ENCODE results near the gene TSKS. TPM values are rescaled to one million over a fixed set of nuclear protein-coding genes. Genes with fewer than 3 reads are reported as not detected.

Gene TSKS
- total RNA-seq, 1 donor from 2014 or later: not detected

DNA sequence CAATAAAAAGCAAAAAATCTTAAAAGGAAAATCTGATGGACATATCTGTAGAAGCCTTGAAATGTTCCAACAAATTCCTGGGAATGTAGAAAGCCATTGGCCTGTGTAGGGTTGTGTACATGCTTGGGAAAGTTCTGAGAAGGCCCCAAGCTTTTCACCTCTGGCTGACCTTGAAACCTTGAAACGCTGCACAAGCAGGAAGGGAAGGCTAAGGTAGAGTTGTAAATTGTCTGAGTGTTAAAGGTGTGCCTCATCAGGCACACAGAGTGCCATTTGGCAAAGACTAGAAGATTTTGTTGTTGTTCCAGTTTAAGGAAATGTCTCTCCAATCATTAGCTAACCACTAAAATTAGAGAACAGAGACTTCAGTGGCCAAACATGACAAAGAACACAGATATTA, 10.4 kb downstream of the TSKS start:
- Mint-ChIP-seq H3K27ac (ENCODE audit: unreplicated experiment) (no peak overlapping the region), H3K9me3 (ENCODE audit: unreplicated experiment) (no peaks in the 10 kb centered on the region), H3K36me3 (ENCODE audit: unreplicated experiment) (peaks cover 3% of the 10 kb centered on the region), H3K4me1 (ENCODE audit: low read depth, unreplicated experiment) (no peaks in the 10 kb centered on the region), H3K27me3 (ENCODE audit: unreplicated experiment) (peaks cover 2% of the 10 kb centered on the region), H3K4me3 (ENCODE audit: unreplicated experiment) (no peak overlapping the region)
- no peak for DNase-seq
- TF ChIP-seq, protein P1, sequence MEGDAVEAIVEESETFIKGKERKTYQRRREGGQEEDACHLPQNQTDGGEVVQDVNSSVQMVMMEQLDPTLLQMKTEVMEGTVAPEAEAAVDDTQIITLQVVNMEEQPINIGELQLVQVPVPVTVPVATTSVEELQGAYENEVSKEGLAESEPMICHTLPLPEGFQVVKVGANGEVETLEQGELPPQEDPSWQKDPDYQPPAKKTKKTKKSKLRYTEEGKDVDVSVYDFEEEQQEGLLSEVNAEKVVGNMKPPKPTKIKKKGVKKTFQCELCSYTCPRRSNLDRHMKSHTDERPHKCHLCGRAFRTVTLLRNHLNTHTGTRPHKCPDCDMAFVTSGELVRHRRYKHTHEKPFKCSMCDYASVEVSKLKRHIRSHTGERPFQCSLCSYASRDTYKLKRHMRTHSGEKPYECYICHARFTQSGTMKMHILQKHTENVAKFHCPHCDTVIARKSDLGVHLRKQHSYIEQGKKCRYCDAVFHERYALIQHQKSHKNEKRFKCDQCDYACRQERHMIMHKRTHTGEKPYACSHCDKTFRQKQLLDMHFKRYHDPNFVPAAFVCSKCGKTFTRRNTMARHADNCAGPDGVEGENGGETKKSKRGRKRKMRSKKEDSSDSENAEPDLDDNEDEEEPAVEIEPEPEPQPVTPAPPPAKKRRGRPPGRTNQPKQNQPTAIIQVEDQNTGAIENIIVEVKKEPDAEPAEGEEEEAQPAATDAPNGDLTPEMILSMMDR (IDR thresholded peaks at IDR 0.05; ENCODE audit: partially characterized antibody, unreplicated experiment): no peak

DNA sequence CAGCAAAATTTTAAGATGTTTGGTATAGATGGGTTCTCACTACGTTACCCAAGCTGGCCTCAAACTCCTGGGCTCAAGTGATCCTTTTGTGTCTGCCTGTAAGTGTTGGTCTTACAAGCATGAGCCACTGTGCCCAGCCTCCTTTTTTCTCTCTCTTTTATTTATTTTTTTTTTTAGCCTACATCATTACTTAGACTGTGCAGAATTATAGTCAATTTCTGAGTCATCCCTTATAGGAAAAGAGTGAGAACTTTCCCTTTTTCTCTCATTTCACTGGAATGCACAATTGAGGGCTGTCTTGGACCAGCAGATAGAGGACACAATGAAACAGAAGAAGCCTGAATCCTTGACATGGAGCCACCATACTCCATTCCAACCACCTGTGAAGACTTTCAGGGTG, 13.3 kb downstream of the TSKS start:
- no peak overlapping the region for H3K4me3 Mint-ChIP-seq (ENCODE audit: unreplicated experiment)
- H3K4me1 Mint-ChIP-seq (ENCODE audit: low read depth, unreplicated experiment): no peaks in the 10 kb centered on the region
- DNase-seq: no peak
- H3K27ac Mint-ChIP-seq (ENCODE audit: unreplicated experiment): no peak overlapping the region
- peaks cover 7% of the 10 kb centered on the region for H3K27me3 Mint-ChIP-seq (ENCODE audit: unreplicated experiment)
- TF ChIP-seq, protein P1 (IDR thresholded peaks at IDR 0.05; ENCODE audit: partially characterized antibody, unreplicated experiment): no peak
- no peaks in the 10 kb centered on the region for H3K36me3 Mint-ChIP-seq (ENCODE audit: unreplicated experiment)
- H3K9me3 Mint-ChIP-seq (ENCODE audit: unreplicated experiment): peaks cover 4% of the 10 kb centered on the region

DNA sequence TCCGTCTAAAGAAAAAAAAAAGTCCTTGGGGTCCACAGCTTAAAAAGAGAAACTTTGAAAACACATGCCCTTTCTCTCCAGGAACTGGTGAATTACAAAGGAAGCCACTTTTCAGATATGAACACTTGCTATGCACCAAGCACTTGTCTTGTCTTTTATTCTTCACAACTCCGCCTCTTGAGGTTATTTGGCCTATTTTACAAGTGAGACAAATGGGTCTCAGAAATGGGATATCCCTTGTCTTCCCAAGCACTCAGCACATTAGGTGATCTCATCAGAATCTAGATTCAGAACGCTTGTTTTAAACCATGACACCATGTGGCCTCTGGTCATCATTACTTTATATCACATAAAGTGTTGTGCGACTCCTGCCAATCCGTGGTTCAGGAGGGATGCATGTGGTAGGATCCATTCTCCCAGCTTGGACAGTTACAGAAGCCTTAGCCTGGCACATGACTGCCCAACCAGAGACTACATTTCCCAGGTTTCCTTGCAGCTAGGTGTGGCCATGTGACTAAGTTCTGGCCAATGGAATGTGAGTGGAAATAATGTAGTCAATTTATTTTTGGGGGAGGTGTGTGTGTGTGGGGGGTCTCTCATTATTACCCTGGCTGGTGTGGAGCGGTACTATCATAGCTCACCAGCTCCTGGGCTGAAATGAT, 13.9 kb downstream of the TSKS start:
- TF ChIP-seq, protein P1 (IDR thresholded peaks at IDR 0.05; ENCODE audit: partially characterized antibody, unreplicated experiment): no peak
- Mint-ChIP-seq H3K27me3 (ENCODE audit: unreplicated experiment) (peaks cover 5% of the 10 kb centered on the region), H3K27ac (ENCODE audit: unreplicated experiment) (no peak overlapping the region), H3K36me3 (ENCODE audit: unreplicated experiment) (no peaks in the 10 kb centered on the region), H3K9me3 (ENCODE audit: unreplicated experiment) (peaks cover 5% of the 10 kb centered on the region), H3K4me3 (ENCODE audit: unreplicated experiment) (no peak overlapping the region), H3K4me1 (ENCODE audit: low read depth, unreplicated experiment) (no peaks in the 10 kb centered on the region)
- no peak for DNase-seq

DNA sequence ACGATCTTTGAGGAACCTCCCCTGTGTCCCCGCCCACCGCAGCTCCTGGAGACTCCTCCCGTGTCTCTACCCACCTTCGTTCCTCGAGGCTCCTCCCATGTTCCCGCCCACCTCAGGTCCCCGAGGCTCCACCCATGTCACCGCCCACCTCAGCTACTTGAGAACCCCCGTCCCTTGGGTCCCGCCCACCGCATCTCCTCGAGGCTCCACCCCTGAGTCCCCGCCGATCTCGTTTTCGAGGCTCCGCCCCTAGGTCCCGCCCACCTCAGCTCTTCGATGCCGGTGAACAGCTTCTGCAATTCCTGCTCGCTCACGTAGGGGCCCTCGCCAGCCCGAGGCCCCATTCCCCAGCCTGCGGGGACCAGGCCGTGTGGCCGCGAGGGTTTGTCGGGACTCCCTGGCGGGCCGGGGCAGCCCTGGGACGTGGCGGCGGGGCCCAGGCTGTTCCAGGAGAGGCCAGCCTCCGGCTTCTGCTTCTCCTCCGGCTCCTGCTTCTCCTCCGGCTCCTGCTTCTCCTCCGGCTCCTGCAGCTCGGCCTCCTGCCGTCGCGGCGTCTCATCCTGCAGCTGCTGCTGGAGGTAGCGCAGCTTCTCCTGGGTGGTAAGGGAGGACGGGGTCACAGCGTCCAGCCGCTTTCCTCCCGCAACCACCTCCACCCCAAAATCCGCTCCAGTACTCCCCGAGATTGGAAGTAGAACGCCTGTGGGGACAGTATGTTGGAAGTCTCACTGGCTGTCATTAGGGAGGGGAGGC, 16.7 kb downstream of the TSKS start:
- Mint-ChIP-seq H3K27ac (ENCODE audit: unreplicated experiment) (no peak overlapping the region), H3K4me1 (ENCODE audit: low read depth, unreplicated experiment) (no peaks in the 10 kb centered on the region), H3K9me3 (ENCODE audit: unreplicated experiment) (peaks cover 5% of the 10 kb centered on the region), H3K36me3 (ENCODE audit: unreplicated experiment) (no peaks in the 10 kb centered on the region), H3K4me3 (ENCODE audit: unreplicated experiment) (no peak overlapping the region), H3K27me3 (ENCODE audit: unreplicated experiment) (peaks cover 10% of the 10 kb centered on the region)
- DNase-seq: peak; percentile 25
- TF ChIP-seq, protein P1 (IDR thresholded peaks at IDR 0.05; ENCODE audit: partially characterized antibody, unreplicated experiment): no peak

DNA sequence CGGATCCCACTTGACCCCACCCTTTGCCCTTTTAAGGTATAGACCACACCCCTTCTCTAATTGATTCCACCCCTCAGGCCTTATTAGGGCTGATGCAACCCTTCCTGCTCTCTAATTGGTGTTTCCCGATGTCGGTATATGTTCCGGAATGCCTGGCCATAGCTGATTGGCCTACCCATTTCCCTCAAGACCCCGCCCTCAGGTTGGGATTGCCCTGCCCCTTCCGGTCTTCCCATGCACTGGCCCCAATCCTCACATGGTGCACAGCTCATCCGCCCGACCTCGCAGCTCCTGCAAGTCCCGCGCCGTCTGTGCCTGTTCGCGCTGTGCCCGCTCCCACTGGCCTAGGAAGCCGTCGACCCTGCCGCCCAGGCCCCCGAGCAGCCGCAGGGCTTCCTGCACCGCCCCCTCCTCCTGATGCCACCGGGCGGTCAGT, 18.1 kb downstream of the TSKS start:
- DNase-seq: no peak
- Mint-ChIP-seq H3K4me3 (ENCODE audit: unreplicated experiment) (no peak overlapping the region), H3K27me3 (ENCODE audit: unreplicated experiment) (peaks cover 10% of the 10 kb centered on the region), H3K9me3 (ENCODE audit: unreplicated experiment) (peaks cover 5% of the 10 kb centered on the region), H3K27ac (ENCODE audit: unreplicated experiment) (no peak overlapping the region), H3K4me1 (ENCODE audit: low read depth, unreplicated experiment) (no peaks in the 10 kb centered on the region), H3K36me3 (ENCODE audit: unreplicated experiment) (no peaks in the 10 kb centered on the region)
- TF ChIP-seq, protein P1 (IDR thresholded peaks at IDR 0.05; ENCODE audit: partially characterized antibody, unreplicated experiment): no peak
